ENCODE measurements around the gene SNTN. TPM values are rescaled to one million over a fixed set of nuclear protein-coding genes. Genes with fewer than 3 reads are reported as not detected.
A peak's percentile ranks its signal among the peaks of the same experiment; 100 is the strongest.

The SNTN gene
- total and polyA plus RNA-seq, 9 of the 15 experiments (the other 6 are each of a cell fraction or from before 2014, with no cell fraction given) = not detected

GRCh38 chr3:63679186-63679585 is 26.7 kb downstream of the SNTN start (continued):
- TF ChIP-seq RREB1 (CRISPR knock-in tag; IDR thresholded peaks at IDR 0.05) = no peak
- TF ChIP-seq ETV5 (CRISPR knock-in tag; IDR thresholded peaks at IDR 0.05; ENCODE audit: low read depth) = no peak
- no peak for TF ChIP-seq GTF2E2 (tag; IDR thresholded peaks at IDR 0.05)

GRCh38 chr3:63684081-63684480 is 31.6 kb downstream of the SNTN start:
- POLR2A ChIA-PET = no interaction called here

More at GRCh38 chr3:63684081-63684480, 31.6 kb downstream of the SNTN start:
- Histone ChIP-seq H3K4me1 (replicated peaks in 1 of 2; ENCODE audit: control insufficient read depth in 2 of 2, insufficient read depth in 2 of 2, low read length in 2 of 2) (no peaks in the 10 kb centered on the region), H3K27ac (ENCODE audit: extremely low read depth, low read depth, low read length) (no peak overlapping the region), H3K27me3 (ENCODE audit: control insufficient read depth in 2 of 2, insufficient read depth in 2 of 2, low read length in 2 of 2) (no peaks in the 10 kb centered on the region), H3K4me3 (no peak overlapping the region), H2AFZ (ENCODE audit: low read depth, low read length) (no peak overlapping the region), H3K79me2 (ENCODE audit: control insufficient read depth, insufficient read depth, low read length) (no peaks in the 10 kb centered on the region), H3K9me3 (replicated peaks; ENCODE audit: control insufficient read depth, insufficient read depth, low read depth, low read length) (no peaks in the 10 kb centered on the region), H3K4me2 (ENCODE audit: insufficient read depth, low read length) (no peak overlapping the region), H3K36me3 (ENCODE audit: control insufficient read depth, insufficient read depth, low read length) (no peaks in the 10 kb centered on the region), H3K9me1 (ENCODE audit: control insufficient read depth, insufficient read depth, low read length) (no peaks in the 10 kb centered on the region), H3K9ac (ENCODE audit: insufficient read depth in 1 of 2, low read depth in 2 of 2, low read length in 2 of 2) (no peak overlapping the region), H4K20me1 (replicated peaks; ENCODE audit: control insufficient read depth, insufficient read depth, low read length) (no peaks in the 10 kb centered on the region)
- 0% methylated on average over 6 of the region's 6 CpGs for WGBS (ENCODE audit: insufficient coverage, low coverage, missing lambda C conversion rate)
- no peak for ATAC-seq
- in situ Hi-C loops (cut with MboI) (no loop called here), intact Hi-C loops (cut with micrococcal nuclease) (no loop called here)
- BruUV-seq (replicated peaks) = no TSS peak
- TF ChIP-seq, protein P1, sequence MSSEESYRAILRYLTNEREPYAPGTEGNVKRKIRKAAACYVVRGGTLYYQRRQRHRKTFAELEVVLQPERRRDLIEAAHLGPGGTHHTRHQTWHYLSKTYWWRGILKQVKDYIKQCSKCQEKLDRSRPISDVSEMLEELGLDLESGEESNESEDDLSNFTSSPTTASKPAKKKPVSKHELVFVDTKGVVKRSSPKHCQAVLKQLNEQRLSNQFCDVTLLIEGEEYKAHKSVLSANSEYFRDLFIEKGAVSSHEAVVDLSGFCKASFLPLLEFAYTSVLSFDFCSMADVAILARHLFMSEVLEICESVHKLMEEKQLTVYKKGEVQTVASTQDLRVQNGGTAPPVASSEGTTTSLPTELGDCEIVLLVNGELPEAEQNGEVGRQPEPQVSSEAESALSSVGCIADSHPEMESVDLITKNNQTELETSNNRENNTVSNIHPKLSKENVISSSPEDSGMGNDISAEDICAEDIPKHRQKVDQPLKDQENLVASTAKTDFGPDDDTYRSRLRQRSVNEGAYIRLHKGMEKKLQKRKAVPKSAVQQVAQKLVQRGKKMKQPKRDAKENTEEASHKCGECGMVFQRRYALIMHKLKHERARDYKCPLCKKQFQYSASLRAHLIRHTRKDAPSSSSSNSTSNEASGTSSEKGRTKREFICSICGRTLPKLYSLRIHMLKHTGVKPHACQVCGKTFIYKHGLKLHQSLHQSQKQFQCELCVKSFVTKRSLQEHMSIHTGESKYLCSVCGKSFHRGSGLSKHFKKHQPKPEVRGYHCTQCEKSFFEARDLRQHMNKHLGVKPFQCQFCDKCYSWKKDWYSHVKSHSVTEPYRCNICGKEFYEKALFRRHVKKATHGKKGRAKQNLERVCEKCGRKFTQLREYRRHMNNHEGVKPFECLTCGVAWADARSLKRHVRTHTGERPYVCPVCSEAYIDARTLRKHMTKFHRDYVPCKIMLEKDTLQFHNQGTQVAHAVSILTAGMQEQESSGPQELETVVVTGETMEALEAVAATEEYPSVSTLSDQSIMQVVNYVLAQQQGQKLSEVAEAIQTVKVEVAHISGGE (CRISPR knock-in tag; IDR thresholded peaks at IDR 0.05) = 0 out of 6 replicates have a peak, but pooled peaks of 1 of the 3 experiments have one; percentile 9
- no peak for TF ChIP-seq PURB (CRISPR knock-in tag; IDR thresholded peaks at IDR 0.05; ENCODE audit: low read depth)
- no peak for FAIRE-seq
- no peak for DNase-seq (ENCODE audit: extremely low read depth in 1 of 4, low spot score in 3 of 4)
- CTCF ChIA-PET (ENCODE audit: low intra/inter-chr PET ratio) = no interaction called here

Measured in K562 (cell line).